ENCODE results near the gene GALNT10.
A peak's percentile ranks its signal among the peaks of the same experiment; 100 is the strongest.
"Not testable (repeated sequence)": the region's sequence is repeated elsewhere in the genome, so short reads cannot be mapped to it uniquely, and the experiment has no call there.

Gene GALNT10

GRCh38 chr5:154147666-154148065, 42.9 kb upstream of the GALNT10 start:
- TF ChIP-seq ZC3H10 (CRISPR knock-in tag; IDR thresholded peaks at IDR 0.05) = no peak
- no peak for TF ChIP-seq ZNF70 (CRISPR knock-in tag; IDR thresholded peaks at IDR 0.05)
- no peak for TF ChIP-seq ZFP3 (CRISPR knock-in tag; IDR thresholded peaks at IDR 0.05)
- no peak for TF ChIP-seq TSHZ2 (CRISPR knock-in tag; IDR thresholded peaks at IDR 0.05)
- TF ChIP-seq GLIS3 (CRISPR knock-in tag; IDR thresholded peaks at IDR 0.05) = no peak
- TF ChIP-seq ZFP30 (CRISPR knock-in tag; IDR thresholded peaks at IDR 0.05) = no peak
- ATAC-seq = no peak

GRCh38 chr5:154150471-154150870, 40.1 kb upstream of the GALNT10 start:
- ATAC-seq = not testable (repeated sequence)

- ATAC-seq = peak; percentile 80
- TF ChIP-seq ARNTL (CRISPR knock-in tag; IDR thresholded peaks at IDR 0.05; ENCODE audit: borderline replicate concordance, low read depth) = no peak
- TF ChIP-seq TOX (CRISPR knock-in tag; IDR thresholded peaks at IDR 0.05; ENCODE audit: borderline replicate concordance) = no peak
- no peak for TF ChIP-seq TCF4 (CRISPR knock-in tag; IDR thresholded peaks at IDR 0.05; ENCODE audit: borderline replicate concordance)
- TF ChIP-seq, protein P1, sequence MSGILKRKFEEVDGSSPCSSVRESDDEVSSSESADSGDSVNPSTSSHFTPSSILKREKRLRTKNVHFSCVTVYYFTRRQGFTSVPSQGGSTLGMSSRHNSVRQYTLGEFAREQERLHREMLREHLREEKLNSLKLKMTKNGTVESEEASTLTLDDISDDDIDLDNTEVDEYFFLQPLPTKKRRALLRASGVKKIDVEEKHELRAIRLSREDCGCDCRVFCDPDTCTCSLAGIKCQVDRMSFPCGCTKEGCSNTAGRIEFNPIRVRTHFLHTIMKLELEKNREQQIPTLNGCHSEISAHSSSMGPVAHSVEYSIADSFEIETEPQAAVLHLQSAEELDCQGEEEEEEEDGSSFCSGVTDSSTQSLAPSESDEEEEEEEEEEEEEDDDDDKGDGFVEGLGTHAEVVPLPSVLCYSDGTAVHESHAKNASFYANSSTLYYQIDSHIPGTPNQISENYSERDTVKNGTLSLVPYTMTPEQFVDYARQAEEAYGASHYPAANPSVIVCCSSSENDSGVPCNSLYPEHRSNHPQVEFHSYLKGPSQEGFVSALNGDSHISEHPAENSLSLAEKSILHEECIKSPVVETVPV (CRISPR knock-in tag; IDR thresholded peaks at IDR 0.05) = no peak
- no peak for TF ChIP-seq BACH2 (CRISPR knock-in tag; IDR thresholded peaks at IDR 0.05; ENCODE audit: borderline replicate concordance)
- no peak for TF ChIP-seq GLIS3 (CRISPR knock-in tag; IDR thresholded peaks at IDR 0.05)
- TF ChIP-seq CREB5 (CRISPR knock-in tag; IDR thresholded peaks at IDR 0.05; ENCODE audit: low read depth) = no peak
These were observed 32.8 kb upstream of the GALNT10 start for GRCh38 chr5:154157483-154158378.

GRCh38 chr5:154158379-154158737, 32.2 kb upstream of the GALNT10 start:
- TF ChIP-seq PPARA (CRISPR knock-in tag; IDR thresholded peaks at IDR 0.05; ENCODE audit: borderline replicate concordance) (no peak), ESRRG (CRISPR knock-in tag; IDR thresholded peaks at IDR 0.05) (no peak), POU6F1 (CRISPR knock-in tag; IDR thresholded peaks at IDR 0.05; ENCODE audit: borderline replicate concordance, low read depth) (no peak), BACH2 (CRISPR knock-in tag; IDR thresholded peaks at IDR 0.05; ENCODE audit: borderline replicate concordance) (no peak), ZFP3 (CRISPR knock-in tag; IDR thresholded peaks at IDR 0.05) (no peak), ZFP30 (CRISPR knock-in tag; IDR thresholded peaks at IDR 0.05) (no peak), TOX (CRISPR knock-in tag; IDR thresholded peaks at IDR 0.05; ENCODE audit: borderline replicate concordance) (no peak), GLIS3 (CRISPR knock-in tag; IDR thresholded peaks at IDR 0.05) (no peak), CSDC2 (CRISPR knock-in tag; IDR thresholded peaks at IDR 0.05) (no peak)
- no peak; the same call in 2 of the 3 replicates for ATAC-seq

GRCh38 chr5:154159343-154159742, 31.2 kb upstream of the GALNT10 start:
- no peak for TF ChIP-seq TSHZ2 (CRISPR knock-in tag; IDR thresholded peaks at IDR 0.05)
- no peak for TF ChIP-seq ZNF565 (CRISPR knock-in tag; conservative IDR thresholded peaks at IDR 0.05; ENCODE audit: low read depth)
- no peak for TF ChIP-seq TCF4 (CRISPR knock-in tag; IDR thresholded peaks at IDR 0.05; ENCODE audit: borderline replicate concordance)
- no peak for TF ChIP-seq CREB5 (CRISPR knock-in tag; IDR thresholded peaks at IDR 0.05; ENCODE audit: low read depth)
- TF ChIP-seq ZFP30 (CRISPR knock-in tag; IDR thresholded peaks at IDR 0.05) = no peak
- ATAC-seq = peak; percentile 55; the same call in 1 of the 3 replicates
